NCI-H524 treated with DMSO at 0.1 percent for 48 hours (cell line): ENCODE results near the gene FAM117B.
"Not testable (repeated sequence)": the region's sequence is repeated elsewhere in the genome, so short reads cannot be mapped to it uniquely, and the experiment has no call there.

Experiments
- DNase-seq: peaks from one replicate; lab custom pipeline; 2025; lab: John Stamatoyannopoulos, UW

Gene FAM117B

DNA sequence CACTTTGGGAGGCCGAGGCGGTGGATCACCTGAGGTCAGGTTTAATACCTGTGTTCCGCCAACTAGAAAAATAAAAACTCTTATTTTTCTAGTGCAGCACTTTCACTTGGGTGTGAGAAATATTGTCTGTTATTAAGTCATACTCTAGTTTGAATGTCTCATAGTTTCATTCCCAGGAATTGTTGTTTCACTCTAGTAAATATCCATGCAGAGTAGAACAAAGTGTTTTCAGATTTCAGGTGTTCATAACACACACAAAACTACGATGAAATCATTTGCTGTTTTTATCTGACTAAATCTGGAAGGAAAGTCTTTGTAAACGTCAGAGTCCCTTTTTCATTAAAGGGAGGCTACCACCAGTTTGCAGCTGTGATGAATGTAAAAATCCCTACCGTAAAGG lies 4.0 kb downstream of the FAM117B start:
- no peak for DNase-seq

DNA sequence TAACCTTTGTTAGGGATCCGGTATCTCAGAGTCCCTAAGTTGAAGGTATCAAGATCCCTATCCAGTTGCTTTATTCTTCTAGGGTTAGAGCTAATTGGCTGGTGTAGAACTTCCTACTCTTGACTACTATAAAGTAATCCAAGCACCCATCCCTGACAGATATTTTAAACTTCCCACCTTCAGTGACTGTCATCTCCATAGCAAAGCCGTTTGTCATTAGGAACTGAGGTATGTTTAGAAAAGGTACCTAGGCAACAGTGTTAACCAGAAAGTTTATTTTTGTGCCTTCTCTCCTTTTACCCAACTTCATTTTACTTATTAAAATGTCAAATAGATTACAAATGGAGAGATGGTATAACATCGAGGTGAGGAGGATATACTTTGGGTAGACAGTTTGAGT lies 4.5 kb downstream of the FAM117B start:
- DNase-seq, result no peak

DNA sequence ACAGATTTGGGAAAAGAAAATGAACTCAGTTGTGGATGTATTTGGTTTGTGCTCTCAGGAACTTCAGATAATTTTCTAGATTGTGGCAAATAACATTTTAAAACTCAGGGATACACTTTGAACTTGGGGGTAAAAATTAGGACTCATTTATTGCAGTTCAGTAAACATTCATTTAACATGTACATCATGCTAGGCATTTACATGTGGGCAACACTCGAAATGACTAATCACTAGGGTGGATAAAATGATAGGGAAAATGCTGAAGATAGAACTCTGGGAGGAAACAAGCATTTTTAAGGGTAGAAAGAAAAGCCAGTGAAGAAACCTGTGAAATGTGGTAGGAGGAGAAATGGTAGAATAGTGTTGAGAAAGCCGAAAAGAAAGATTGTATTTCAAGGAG lies 7.8 kb downstream of the FAM117B start:
- no peak for DNase-seq

DNA sequence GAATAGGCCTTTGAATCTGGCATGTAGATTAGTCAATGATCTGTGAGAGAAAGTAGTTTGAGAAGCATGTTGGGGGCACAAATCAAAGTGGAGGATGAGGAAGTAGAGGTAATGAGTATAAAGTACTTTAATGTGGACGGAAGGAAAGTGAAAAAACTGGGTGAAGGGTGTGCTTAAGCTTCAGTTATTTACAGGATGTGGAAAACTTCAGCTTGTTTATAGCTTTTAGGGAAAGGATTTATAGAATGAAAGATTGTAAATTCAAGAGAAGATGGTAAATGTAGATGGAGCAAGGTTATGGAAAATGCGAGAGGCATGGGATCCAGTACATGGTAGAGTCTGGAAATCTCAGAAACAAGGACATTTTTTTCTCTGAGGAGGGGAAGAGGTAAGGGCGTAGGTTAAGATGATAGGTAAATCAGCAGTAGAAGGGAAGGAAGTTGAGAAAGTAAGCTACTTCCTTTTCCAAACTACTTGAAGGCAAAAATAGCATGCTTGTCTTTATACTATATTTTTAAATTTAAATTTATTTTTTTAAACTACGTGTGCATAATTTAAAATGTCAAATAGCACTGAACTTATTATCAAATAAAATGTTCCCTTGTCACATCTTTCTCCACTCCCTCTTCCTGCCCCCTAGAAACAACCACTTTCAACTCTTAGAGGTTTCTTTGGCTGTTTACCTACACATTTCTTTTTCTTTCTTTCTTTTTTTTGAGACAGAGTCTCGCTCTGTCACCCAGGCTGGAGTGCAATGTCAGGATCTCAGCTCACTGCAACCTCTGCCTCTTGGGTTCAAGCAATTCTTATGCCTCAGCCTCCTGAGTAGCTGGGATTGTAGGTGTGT lies 8.5 kb downstream of the FAM117B start:
- DNase-seq, result no peak

DNA sequence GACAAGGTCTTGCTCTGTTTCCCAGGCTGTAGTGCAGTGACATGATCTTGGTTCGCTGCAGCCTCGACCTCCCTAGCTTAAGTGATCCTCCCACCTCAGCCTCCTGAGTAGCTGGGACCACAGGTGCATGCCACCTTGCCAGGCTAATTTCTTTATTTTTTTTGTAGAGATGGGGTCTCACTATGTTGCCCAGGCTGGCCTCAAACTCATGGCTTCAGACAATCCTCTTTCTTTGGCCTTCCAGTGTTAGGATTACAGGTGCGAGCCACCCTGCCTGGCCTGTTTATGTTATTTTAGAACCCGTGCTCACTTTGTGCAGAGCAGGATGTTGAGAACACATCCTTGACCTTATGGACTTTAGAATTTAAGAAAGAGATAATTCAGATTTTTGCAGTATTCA lies 17.4 kb downstream of the FAM117B start:
- DNase-seq, result no peak

DNA sequence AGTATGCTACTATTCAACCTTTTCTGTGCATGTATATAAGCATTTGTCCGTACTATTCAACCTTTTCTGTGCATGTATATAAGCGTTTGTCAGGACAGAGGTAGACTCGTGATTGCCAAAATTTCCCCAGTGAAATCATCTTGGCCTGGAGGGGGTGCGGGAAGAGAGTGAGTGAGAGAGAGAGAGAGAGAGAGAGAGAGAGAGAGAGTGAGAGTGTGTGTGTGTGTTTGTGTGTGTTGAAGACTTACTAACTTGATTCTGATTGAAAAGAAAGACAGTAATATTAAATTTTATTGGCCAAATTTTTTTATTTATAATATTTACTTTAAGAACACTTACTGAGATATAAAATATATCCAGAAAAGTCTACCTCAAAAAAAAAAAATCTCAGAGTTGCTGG lies 19.1 kb downstream of the FAM117B start:
- no peak for DNase-seq

DNA sequence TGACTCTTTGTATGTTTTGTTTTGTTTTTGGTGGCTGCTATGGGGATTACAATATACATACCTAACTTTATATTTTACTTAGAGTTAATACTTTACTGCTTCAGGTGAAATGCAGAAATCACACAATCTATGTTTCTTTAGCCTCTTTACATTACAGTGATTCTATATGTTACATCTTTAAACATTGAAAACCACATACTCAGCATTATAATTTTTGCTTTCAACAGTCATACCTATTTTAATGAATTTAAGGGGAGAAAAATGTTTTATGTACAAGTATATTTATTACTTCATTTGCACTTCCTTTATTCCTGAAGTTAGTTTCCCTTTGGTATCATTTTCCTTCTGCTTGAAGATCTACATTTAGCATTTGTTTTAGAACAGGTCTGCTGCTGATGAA lies 23.1 kb downstream of the FAM117B start:
- no peak for DNase-seq

DNA sequence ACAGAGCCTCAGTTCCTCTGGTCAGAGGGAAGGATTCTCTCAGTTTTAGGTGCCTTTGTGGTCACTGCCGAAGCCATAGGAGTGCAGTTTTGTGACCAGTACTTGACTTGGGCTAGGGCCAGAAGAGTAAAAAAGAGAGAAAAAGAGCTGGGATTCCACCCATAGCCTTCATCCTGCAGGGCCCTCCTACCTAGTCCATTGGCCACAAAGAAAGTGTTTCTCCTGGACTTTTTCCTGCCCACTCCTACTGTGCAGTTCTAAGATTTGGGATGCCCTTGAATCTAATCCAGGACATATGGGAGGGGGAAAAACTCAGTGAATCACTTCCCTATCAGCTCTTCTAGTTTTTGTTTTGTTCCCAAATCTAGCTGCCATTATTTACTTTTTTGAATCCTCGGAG lies 26.0 kb downstream of the FAM117B start:
- DNase-seq, result no peak

DNA sequence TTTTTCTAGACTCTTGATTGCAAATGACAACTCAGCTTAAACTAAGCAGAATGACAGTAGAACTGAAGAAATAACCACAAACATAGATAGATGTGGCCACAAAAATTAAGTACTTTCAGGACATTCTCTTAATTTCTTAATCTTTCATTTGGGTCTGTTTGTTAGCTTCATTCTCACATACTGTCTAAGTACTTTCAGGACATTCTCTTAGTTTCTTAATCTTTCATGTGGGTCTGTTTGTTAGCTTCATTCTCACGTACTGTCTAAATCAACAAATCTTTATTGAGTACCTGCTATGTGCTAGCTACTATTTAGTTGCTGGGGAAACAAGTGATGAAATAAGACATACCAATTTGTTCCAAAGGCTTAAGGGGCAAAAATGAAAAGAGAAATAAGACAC lies 35.1 kb downstream of the FAM117B start:
- DNase-seq, result no peak

DNA sequence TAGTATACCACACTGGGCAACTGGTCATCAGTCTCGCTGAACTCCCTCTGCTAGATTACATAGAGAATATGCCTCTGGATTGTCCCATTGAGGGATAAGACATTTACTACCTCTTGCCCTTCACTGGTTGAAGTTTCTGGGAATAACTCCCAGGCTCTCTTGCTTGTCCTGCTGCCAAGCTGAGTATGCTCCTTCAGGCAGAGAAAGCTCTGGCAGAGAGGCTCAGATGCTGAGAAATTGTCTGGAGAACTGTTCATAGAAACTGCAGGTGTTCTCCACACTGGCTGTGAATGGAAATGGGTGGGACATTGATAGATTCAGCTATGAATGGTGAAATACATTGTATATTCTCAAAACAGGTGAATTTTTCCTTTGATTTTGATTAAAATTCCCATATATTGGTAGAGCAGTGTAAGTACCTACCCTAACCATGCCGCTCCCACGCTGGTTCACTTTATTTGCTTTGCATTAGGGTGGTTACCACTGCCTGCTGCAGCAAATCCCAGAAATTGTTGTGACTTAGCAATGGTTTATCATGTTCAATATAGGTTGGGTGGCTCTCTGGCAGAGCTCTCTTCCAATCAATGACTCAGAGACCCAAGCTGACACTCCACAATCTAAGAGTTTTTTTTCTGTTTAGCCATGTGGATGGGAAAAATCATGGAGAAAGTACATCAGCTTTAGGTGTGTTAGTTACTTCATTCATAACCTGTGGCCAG lies 36.7 kb downstream of the FAM117B start:
- DNase-seq, result no peak

DNA sequence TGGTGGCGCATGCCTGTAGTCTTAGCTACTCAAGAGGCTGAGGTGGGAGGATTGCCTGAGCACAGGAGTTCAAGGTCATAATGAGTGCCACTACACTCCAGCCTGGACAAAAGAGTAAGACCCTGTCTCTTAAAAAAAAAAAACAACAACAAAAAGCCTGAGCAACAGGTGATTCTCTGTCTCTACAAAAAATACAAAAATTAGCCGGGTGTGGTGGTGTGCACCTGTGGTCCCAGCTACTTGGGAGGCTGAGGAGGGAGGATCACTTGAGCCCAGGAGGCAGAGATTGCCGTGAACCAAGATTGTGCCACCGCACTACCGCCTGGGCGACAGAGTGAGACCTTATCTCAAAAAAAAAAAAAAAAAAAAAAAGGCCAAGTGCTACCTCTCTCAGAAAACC lies 40.3 kb downstream of the FAM117B start:
- not testable (repeated sequence) for DNase-seq

DNA sequence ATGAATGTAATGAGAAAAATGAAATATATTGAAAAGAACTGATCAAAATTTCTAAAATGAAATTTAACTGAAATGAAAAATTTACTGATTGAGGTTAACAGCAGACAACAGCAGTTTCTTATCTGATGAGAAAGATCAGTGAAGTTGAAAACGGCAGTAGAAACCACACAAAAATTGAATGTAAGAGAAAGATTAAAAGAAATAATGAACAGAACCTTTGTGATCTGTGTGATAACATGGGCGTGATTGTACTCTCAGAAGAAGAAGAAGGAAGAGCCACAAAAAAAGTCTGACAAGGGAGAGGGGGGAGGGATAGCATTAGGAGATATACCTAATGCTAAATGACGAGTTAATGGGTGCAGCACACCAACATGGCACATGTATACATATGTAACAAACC lies 45.2 kb downstream of the FAM117B start:
- DNase-seq, result no peak

DNA sequence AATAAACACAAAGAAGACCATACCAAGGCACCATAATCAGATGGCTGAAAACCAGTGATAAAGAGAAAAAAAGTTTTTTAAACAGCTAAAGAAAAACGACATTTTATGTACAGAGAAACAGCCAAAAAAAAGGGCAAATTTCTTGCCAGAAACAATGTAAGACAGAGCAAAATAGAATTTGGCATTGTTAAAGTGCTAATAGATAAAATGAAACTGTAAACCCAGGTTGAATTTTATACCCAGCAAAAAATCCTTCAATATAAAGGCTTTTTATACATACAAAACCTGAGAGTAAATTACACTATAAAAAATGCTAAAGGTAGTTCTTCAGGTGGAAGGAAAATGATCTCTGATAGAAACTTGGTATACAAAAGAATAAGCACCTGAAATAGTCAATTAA lies 45.7 kb downstream of the FAM117B start:
- no peak for DNase-seq

DNA sequence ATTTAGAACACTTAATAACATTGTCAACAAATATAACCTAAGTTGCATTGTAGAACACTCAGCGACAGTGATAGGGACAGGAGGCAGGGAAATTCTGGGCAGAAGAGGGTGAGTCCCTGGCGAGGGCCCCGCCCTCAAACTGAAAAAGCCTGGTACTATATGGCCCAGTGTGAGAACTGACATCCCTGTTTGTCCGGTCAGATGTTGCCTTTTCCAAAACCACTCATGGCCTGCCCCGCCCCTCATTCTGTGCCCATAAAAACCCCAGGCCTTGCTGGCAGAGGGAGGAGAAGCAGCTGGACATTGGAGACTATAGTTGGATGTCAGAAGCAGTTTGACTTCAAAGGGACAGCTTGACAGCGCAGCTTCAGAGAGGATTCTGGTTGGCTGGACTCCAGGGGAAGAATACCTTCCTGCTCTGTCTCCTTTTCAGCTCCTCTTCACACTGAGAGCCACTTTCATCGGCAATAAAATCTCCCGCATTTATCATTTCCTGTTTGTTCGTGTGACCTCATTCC lies 47.0 kb downstream of the FAM117B start:
- no peak for DNase-seq

DNA sequence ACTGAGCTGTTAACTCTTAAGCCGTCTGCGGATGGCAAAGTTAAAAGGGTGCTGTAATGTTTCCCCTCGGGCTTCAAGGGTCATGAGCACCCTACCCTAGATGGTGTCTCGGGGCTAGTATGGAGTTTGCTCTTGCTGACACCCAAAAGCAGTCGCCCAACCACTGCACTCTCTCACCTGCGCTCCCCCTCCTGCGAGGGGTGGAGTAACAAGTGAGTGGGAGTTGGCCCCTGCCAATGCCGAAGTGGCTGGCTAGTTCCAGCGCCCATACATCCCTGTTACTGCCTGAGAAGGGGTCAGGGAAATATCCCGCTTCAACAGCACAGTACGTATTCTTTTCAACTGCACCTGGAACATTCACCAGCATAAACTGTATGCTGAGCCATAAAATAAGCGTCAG lies 47.5 kb downstream of the FAM117B start:
- DNase-seq, result no peak

DNA sequence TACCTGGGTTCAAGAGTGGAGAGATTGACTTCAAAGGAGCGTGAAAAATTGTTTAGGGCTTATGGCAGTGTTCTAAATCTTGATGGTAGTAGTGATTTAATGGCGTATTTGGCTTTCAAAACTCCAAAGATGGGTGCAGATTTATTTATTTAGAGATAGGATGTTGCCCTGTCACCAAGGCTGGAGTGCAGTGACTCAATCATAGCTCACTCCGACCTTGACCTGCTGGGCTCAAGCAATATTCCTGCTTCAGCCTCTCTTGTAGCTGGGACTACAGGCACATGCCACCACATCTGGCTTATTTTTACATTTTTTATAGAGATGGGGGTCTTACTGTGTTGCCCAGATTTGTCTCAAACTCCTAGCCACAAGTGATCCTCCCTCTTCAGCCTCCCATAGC lies 52.5 kb downstream of the FAM117B start:
- no peak for DNase-seq

DNA sequence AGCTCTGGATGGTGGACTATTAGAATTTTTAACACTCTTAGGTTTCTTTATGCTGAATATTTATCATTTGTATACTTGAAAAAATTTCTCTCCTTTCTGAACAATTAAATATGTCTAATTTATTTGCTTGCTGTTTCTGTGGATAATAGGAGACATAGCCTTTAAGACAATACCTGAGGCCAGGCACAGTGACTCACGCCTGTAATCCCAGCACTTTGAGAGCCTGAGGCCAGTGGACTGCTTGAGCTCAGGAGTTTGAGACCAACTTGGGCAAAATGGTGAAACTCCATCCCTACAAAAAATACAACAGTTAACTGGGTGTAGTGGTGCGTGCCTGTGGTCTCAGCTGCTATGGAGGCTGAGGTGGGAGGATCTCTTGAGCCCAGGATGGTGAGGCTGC lies 54.7 kb downstream of the FAM117B start:
- no peak for DNase-seq

DNA sequence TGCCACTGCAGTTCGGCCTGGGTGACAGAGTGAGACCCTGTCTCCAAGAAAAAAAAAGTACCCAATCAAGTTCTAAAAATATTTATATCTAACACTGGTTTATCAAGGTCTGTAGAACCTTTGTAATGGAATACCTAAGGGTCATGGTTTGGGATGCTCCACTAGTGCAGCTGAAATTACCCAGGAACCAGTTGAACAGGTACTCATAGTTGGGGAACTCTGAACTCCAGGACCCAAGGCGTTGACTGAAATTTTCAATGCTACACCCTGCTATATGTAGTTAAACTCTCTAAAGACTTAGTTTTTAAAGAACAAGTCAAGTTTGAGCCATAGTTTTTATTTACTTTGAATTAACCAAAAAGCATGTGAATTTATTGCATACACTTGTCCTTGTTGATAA lies 55.1 kb downstream of the FAM117B start:
- DNase-seq, result no peak

DNA sequence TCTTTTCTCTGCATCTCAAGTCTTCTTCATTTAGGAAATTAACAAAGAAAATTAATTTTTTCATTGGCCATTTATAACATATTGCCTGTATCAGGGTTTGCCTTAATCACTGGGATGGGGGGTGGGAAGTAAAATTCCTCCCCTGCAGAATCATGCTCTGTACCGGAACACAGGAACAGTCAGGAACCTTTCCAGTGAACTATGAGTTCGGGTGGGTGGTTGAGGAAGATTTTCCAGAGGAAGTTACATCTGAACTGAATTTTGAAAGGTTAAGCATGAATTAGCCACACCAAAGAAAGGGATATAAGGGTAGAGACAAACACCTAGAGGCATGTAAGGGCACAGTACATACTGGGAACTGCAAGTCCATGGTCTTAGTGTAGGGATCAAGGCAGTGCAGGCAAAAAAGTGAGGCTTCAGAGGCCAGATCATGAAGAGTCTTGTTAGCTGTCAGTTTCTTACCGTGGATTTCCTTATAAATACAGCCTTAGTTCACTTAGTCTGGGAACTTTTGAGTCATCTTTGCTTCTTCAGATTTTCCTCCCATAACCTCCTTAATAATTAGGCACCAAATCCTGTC lies 55.6 kb downstream of the FAM117B start:
- DNase-seq, result no peak

DNA sequence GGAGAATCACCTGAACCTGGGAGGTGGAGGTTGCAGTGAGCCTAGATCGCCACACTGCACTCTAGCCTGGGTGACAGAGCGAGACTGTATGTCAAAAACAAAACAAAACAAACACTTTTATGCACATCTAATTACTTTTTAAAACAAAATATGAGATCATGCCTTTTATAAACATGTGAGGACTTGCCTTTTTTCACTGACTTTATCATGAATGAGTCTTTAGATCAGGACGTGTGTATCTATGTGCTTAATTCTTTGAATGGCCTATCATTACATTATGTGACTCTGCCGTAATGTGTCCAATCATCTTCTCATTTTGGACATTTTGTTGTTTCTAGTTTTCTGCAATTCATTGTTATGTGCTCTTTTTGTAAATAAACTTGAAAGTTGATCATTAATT lies 58.7 kb downstream of the FAM117B start:
- no peak for DNase-seq

DNA sequence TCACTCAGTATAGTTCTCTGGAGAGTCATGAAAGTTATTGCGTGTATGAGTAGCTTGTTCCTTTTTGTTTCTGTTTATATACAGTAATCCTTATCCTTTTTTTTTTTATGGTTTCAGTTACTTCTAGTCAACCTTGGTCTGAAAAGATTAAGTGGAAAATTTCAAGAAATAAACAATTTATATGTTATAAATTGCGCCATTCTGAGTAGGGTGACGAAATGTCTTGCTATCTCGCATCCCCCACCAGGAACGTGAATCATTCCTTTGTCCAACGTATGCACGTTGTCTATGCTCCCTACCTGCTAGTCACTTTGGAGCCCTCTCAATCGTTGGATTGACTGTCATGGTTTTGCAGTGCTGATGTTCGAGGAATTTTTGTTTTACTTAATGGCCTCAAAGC lies 60.4 kb downstream of the FAM117B start:
- no peak for DNase-seq

DNA sequence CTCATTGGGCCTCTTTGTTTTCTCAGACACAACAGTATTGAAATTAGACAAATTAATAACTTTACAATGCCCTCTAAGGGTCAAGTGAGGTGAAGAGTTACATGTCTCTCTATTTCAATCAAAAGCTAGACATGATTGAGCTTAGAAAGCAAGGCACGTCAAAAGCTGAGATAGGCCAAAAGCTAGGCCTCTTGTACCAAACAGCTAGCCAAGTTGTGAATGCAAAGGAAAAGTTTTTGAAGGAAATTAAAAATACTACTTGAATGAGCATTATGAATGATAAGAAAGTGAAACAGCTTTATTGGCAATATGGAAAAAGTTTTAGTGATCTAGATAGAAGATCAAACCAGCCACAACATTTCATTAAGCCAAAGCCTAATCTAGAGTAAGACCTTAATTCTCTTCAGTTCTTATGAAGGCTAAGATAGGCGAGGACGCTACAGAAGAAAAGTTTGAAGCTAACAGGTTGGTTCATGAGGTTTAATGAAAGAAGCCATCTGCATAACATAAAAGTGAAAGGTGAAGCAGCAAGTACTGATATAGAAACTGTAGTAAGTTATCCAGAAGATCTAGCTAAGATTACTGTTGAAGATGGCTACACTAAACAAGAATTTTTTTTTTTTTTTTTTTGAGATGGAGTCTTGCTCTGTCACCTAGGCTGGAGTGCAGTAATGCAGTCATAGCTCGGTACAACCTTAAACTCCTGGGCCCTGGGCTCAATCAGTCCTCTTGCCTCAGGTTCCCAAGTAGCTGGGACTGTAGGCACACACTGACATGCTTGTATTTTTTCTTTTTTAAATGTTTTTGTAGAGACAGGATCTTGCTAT lies 65.5 kb downstream of the FAM117B start:
- DNase-seq, result no peak
